Endothelial cell of umbilical vein (primary cell): Measurements from ENCODE around the gene PIK3R1.

Source experiments
- JUN ChIP-seq: IDR thresholded peaks from 2 replicates; pipeline ENCODE4 v1.6.1; 2011; ENCODE audit warnings: borderline replicate concordance, low read depth; ENCODE audit not compliant: insufficient read length, insufficient read depth
- POLR2A ChIP-seq: IDR thresholded peaks from 2 replicates; pipeline ENCODE4 v1.6.1; 2012; ENCODE audit warnings: low read depth, mild to moderate bottlenecking, control low read depth, low read length
- TF ChIP-seq, protein P1 (sequence below), 2 donors: IDR thresholded peaks; 1 replicate in 1 of 2; 2 replicates in 1 of 2; pipeline ENCODE4 v1.5.1; 2011; ENCODE audit warnings: low read length in 2 of 2, mild to moderate bottlenecking in 2 of 2, moderate library complexity in 2 of 2, control low read depth in 1 of 2, inconsistent platforms in 1 of 2, low read depth in 1 of 2; ENCODE audit not compliant: insufficient read depth in 1 of 2; ENCODE audit errors: extremely low read depth in 1 of 2
- TF ChIP-seq, protein P2 (sequence below): IDR thresholded peaks from 2 replicates; pipeline ENCODE4 v1.6.1; 2011; ENCODE audit not compliant: insufficient read depth, insufficient read length

DNA sequence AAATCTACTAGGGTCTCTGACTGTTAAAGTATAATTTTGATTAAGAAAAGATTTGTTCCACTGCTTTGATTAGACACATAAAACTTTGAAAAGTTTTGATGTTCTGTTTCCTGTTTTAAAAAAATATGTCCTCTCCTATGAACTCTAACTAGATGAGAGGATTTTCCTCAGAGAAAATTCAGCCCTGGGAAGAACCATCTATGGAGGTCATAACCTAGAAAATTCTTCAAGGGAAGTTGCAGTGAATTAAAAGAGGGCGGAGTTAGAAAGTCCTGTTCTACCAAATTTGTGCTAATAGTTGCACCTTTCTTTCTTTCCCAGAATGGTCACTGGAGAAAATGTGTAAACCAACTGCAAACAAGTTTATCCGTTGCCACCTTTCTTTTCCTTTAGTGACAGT is 27.7 kb downstream of the PIK3R1 start:
- TF ChIP-seq, protein P1, sequence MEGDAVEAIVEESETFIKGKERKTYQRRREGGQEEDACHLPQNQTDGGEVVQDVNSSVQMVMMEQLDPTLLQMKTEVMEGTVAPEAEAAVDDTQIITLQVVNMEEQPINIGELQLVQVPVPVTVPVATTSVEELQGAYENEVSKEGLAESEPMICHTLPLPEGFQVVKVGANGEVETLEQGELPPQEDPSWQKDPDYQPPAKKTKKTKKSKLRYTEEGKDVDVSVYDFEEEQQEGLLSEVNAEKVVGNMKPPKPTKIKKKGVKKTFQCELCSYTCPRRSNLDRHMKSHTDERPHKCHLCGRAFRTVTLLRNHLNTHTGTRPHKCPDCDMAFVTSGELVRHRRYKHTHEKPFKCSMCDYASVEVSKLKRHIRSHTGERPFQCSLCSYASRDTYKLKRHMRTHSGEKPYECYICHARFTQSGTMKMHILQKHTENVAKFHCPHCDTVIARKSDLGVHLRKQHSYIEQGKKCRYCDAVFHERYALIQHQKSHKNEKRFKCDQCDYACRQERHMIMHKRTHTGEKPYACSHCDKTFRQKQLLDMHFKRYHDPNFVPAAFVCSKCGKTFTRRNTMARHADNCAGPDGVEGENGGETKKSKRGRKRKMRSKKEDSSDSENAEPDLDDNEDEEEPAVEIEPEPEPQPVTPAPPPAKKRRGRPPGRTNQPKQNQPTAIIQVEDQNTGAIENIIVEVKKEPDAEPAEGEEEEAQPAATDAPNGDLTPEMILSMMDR (IDR thresholded peaks at IDR 0.05; ENCODE audit: extremely low read depth in 1 of 2, insufficient read depth in 1 of 2, low read depth in 1 of 2, low read length in 2 of 2), result no peak
- TF ChIP-seq POLR2A (no peak), JUN (no peak)
- TF ChIP-seq, protein P2, sequence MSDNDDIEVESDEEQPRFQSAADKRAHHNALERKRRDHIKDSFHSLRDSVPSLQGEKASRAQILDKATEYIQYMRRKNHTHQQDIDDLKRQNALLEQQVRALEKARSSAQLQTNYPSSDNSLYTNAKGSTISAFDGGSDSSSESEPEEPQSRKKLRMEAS, result no peak
